Measurements from ENCODE around the gene SPRR5.
A peak's percentile ranks its signal among the peaks of the same experiment; 100 is the strongest.

SPRR5 gene, protein sequence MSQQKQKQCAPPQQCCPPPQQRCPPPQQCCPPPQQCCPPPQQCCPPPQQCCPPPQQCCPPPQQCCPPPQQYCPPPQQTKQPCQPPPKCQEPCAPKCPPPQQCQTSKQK

DNA sequence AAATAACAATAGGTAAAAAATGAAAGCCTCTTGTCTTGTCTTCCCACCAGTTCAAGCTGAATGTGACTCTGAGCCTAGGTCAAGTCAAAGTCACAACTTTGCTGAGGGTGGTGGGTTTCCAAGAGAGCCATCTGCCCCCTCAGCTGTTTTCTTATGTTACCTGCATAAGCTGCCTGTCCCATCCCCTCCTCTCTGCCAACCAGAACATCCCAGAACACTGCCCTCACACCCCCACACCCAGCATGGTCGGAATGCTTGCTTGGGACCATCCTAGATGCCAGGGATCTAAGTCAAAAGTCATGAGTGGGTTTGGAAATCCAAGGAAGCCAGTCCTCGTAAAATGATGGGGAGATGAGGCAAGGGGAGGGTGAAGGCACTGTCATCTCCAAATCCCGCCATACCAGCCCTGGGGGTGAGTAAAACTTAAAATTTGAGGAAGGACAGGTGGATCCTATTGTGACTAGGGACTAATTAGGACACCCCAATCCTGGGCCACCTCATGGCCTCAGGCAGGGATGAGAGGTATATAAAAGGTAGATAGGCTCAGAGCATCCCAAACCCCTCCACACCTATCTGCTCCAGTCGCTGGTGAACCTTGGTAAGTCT, at the start of gene SPRR5:
TSS of gene SPRR5 (plus strand) at position 556 of the 606 bp plus-strand sequence. CDS start 1,349 bp downstream, outside the sequence.
- DNase-seq (ENCODE audit: low spot score) = no peak

DNA sequence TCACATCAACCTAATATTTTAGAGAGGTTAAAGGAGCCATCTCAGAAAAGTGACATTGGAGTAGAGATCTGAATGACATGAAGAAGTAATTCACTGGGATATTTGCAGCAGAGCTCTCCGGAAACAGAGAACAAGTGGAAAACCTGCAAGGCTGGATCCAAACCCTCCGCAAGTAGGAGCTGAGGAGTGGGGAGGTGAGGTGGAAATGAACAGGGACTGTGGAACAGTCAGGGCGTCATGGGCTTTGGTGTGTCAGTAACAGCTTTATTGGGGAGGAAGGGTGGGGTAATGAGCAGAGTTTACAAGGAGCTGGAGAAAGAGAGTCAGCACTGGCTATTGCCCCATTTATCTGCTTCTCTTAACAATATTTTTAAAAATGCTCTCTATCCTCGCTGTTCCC, 48.0 kb upstream of the SPRR5 start:
- no peak for DNase-seq (ENCODE audit: low spot score)

DNA sequence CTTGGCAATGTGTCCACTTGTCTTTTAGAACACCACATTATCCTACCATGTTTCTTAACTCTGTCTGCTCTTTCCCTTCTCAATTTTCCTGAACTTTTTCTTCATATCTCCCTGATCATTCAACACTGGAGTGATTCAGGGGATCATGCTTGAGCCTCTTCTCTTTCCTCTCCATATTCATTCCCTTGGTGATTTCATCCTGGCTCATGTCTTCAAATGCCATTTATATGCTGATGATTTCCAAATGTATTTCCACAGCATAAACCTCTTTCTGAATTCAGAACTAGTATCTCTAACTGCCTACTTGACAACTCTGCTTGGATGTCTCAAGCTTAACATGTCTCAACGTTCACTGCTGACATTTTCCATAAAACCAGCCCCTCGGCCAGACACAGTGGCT, 47.1 kb upstream of the SPRR5 start:
- no peak for DNase-seq (ENCODE audit: low spot score)

DNA sequence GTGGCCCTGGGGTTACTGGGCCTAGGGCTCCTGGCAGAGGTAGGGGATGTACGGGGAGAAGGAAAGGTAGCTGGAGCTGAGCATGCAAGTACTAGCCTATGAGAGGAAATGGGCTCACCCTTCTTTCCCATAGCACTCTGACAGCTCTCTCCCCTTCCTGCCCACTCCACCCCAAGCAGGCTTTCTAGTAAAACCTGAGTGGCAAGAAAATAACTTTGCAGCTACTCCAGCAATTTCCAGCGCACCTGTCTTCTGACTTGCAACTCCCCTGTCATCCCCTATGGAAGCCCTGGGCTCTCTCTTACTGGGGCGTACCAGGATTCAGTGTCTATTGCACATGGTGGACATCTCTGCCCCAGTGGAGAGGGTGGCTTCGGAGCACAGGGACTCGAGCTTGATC, 45.4 kb upstream of the SPRR5 start:
- DNase-seq (ENCODE audit: low spot score) = no peak

DNA sequence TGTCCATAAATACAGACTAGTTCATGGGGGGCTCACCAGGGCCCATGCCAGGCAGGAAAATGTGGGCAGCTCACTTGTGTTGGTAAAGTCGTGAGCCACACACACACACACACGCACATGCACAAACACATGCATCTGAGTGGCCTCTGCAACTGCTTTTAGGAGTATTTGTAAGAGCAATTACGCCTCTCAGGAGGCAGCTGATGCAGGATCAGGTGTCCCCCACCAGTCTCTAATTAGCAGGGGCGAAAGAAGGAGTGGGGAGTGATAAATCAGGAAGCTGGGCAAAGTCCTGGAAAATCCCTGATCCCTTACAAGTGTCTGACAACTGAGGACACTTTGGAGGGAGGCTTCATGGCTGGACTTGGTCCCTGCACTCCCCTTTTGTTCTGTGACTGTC, 44.4 kb upstream of the SPRR5 start:
- no peak for DNase-seq (ENCODE audit: low spot score)

DNA sequence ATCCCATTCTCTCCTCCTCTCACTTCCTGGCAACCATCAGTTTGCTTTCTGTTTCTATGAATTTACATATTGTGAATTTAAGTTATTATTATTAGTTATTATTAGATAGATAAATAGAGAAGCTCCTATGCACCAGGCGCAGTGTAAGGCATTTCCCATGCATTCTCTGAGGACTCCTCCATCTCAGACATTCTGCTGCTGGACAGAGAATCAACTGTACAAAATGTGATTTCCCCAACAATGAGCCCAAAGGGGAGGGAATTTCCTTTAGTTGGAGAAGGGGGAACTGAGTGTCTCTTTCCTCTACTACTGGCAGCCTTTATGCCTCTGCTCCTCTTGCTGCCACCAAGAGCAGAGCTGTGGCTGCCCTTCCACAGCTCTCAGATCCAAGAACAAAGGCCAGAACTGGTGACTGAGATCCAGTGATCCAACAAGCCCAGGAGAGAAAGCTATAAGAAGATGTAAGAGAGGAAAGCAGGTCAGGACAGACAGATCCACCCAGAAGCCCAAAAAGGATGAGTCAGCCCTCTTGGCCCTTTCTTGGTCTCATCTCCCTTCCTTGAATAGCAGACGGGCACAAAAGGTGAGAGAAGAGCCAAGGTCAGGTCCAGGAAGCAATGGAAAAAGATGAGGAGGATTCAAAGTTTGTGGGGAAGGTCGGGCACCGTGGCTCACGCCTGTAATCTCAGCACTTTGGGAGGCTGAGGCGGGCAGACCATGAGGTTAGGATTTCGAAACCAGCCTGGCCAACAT, 42.1 kb upstream of the SPRR5 start:
- DNase-seq (ENCODE audit: low spot score) = no peak

DNA sequence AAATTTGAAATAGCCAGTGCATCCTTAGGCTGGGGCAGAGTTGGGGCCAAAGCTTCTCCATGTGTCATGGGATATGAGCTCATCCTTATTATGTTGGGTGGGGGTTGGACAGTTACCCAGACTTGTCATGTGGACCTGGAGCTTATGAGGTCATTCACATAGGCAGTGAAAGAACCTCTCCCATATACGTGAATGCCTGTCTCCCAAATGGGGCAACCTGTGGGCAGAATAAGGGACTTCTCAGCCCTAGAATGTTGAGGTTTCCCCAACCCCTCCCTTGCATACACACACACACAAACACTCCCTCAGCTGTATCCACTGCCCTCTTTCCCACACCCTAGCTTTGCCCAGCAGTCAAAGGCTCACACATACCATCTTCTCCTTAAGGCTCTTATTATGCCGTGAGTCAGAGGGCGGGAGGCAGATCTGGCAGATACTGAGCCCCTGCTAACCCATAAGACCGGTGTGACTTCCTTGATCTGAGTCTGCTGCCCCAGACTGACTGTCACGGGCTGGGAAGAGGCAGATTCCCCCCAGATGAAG, 40.9 kb upstream of the SPRR5 start:
- DNase-seq (ENCODE audit: low spot score) = peak; percentile 61

DNA sequence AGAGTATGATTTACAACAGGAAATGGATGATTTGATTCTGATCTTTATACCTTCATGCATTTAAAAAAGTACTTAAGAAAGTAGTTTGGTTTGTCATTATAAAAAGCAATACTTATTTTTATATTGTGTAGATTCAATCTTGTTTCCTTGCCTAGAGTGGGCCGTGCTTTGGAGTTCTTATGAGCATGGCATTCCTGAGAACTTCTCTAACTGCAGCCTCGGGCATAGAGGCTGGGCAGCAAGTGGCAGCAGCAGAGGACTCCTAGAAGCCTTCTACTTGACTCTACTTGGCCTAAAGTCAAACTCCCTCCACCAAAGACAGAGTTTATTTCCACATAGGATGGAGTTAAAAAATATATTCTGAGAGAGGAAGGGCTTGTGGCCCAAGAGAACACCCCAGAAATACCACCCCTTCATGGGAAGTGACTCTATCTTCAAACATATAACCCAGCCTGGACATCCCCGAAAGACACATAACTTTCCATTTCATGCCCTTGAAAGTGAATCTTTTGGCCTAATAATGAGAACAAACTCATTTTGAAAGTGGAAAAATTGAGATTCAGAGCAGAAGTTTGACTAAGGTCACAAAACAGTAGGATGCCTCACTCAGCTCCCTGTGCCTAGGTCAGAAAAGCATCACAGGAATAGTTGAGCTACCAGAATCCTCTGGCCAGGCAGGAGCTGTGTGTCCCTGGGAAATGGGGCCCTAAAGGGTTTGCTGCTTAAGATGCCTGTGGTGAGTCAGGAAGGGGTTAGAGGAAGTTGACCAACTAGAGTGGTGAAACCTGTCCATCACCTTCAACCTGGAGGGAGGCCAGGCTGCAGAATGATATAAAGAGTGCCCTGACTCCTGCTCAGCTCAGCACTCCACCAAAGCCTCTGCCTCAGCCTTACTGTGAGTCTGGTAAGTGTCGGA, 39.1 kb upstream of the SPRR5 start, which contains the start of gene IVL:
TSS of gene IVL (plus strand) at position 861 of the 916 bp plus-strand sequence. CDS start 1,252 bp downstream, outside the sequence.
- no peak for DNase-seq (ENCODE audit: low spot score)

DNA sequence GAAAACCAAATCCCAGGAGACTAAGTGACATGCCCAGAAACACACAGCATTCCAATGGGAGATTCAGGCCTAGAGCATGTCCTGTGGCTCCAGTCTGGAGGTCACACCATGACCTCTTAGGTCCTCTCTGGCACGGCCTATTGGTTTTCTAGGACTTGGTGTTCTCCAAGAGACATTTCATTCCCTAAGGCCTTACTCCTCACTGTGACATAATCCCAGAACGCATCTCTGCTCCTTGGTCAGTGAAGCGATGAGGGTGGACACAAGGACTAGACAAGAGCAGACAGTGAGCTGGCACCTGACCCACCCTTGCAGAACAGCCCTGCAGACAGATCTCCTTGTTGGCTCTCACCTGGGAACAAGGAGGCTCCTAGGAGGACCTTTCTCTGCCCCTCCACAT, 37.8 kb upstream of the SPRR5 start:
- no peak for DNase-seq (ENCODE audit: low spot score)

DNA sequence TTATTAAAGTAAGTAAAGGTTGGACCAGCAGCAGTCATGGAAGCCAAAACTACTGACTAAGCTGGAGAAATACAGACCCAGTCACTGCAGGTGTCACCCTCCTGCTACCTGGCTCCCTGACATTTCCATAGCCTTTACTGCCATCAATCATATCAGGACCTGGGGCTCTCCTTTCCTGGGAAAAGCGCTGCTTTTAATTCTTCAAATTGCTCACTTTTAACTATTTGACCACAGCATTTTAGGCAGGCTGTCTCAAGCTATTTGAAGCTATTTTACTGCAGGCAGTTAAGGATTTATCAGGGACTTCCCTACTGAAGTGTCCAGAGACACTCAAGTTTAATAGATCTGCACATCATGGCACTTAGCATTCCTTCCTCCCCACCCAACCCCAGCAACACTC, 34.5 kb upstream of the SPRR5 start:
- no peak for DNase-seq (ENCODE audit: low spot score)

DNA sequence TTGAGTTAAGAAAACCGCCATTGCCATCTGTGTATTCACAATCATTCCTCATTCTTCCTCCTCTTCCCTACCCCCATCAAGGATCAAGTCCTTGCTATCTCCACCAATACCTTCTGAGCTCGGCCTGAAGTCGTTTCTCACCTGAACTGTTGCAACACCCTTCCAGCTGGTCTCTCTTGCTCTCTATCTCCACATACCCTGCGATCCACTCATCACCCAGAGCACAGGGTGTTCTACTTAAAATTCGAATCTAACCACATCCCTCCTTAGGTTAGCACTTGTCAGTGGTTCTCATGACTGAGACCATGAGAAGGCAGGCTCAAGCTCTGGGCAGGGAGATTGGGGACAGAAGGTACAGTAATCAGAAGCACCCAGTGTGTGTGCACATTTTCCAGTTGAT, 34.1 kb upstream of the SPRR5 start:
- DNase-seq (ENCODE audit: low spot score) = no peak

DNA sequence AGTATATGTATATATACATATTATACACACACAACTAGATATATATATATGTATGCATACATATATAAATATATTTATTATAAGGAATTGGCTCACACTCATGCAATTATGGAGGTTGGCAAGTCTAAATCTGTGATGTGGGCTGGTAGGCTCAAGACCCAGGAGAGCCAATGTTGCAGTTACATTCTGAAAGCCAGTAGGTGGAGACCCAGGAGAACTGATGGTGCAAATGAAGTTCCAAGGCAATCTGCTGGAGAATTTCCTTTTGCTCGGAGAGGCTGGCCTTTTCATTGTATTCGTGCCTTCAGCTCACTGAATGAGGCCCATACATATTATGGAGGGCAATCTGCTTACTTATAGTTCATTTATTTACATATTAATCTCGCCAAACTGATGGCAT, 29.2 kb upstream of the SPRR5 start:
- DNase-seq (ENCODE audit: low spot score) = no peak

DNA sequence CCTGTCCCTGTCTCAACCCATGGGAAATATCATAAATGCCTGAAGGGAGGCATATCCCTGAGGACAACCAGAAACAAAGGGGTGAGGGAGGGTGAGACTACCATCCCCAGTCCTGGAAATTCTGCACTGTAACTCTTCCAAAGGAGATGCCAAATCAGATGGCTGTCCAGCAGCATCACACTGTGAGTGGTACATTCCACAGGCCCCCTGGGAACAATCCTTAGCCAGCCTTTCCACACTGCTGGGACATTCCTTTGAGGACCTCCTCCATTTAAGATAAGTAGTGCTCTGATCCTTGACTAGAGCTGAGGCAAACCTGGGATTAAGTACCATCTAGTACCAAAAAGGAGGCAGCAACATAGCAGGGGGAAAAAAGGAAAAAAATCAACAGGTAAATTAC, 27.9 kb upstream of the SPRR5 start:
- DNase-seq (ENCODE audit: low spot score) = no peak

DNA sequence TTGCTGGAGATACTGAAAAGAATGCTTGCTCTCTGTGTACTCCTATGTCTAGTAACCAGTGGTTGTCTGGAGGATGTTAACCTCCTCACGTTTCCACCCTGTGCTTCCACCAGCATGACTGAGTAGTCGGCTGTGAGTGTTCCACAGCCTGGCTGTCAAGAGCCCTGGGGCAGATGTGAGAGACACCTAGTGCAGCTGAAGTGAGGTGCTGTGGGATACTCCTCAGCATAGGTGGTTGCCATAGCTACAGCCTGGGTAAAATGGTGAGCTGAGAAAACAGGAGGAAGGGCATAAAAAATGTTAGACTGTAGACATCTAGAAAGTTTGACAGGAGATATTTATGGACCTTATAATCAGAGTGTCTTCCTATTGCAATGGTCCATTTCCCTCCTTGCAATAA, 22.8 kb upstream of the SPRR5 start:
- no peak for DNase-seq (ENCODE audit: low spot score)

DNA sequence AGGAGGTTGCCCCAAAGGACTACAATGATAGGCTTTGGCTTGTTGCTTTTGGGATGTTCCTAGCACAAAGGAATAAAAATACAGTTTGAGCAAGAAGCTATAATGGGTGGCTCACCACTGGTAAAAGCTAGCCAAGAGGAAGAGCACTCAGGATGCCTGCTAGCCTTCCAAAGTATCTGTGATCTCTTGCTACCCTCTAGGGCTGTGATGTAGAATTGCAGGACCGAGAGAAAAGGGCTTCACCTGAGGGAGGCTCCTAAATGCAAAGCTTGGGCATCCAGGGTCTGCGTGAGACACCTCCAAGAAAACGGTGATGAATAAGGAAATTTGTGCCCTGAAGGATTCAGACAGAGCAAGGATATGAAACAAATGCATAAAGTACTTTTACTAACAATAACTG, 20.9 kb upstream of the SPRR5 start:
- peak; percentile 22 for DNase-seq (ENCODE audit: low spot score)

DNA sequence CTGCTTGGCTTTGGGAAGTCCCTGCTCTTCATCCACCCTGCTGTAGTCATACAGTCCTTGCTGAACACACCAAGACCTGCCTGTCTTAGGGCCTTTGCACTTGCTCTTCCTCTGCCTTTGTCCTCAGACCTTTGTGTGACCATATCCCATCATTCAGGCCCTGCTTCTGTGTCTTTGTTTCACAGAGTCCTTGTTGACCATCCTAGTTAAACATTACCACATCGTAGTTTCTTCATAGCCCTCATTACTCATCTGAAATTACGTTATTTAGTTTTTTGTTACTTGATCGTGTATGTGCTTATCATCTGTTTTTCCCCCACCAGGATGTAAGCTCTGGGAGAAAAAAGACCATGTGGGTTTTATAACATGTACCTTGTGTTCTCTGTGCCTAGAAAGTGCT, 18.3 kb upstream of the SPRR5 start:
- no peak for DNase-seq (ENCODE audit: low spot score)

DNA sequence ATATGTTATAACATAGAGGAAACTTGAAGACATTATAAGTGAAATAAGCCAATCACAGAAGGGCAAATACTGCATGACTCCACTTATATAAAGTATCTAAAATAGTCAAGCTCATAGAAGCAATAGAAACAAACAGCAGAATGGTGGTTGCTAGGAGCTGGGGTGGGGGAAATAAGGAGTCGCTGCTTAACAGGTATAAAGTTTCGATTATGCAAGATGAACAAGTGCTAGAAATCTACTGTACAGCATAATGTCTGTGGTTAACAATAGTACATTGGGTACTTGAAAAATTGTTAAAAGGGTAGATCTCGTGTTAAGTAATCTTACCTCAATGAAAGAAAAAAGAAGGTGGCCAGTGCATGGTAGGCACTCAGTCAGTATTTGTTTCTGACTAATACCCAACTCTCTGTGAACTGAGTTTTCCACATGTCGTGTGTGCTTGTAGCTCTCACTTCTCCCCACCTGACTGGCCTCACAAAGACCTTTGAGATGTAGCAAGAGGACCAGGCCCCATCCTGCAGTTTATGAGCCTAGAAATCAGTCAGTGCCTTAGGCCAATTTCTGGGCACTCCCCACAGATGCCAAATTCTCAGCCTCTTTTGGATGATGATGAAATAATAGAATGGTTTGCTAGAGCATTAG, 14.7 kb upstream of the SPRR5 start:
- DNase-seq (ENCODE audit: low spot score) = no peak

DNA sequence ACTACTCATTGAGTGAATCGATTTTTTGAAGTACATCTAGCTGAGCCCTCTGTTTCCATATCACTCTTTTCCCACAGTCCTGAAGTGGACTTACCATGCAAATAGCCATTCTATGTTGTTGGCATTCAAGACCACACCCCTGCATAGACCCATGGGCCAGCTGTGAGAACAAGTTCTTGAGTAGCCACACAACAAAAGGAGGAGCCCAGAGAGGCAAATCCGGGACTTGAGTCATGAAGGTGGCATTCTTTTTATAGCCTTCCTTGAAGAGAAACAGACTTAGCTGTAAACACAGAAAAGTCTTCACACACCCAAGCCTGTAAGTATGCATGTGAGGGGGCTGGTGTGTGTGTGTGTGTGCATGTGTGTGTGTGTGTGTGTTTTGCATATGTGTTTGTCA, 13.8 kb upstream of the SPRR5 start:
- DNase-seq (ENCODE audit: low spot score) = no peak

DNA sequence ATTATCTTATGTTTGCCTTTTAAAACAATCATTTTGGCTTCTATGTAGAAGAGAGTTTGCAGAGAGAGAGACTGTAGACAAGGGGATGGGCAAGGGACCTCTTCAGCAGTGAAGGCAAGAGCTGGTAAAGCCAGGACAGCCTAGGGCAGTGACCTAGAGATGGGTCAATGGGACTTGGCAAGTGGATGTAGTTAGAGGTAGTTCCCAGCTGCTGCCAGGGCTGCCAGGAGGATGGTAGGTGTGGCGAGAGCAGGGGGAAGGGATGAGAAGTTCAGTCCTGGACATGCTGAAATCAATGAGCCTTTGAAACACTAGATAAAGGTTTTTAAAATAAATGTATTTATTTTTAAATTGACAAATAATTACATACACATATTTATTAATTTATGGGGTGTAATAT, 6.4 kb upstream of the SPRR5 start:
- DNase-seq (ENCODE audit: low spot score) = no peak

DNA sequence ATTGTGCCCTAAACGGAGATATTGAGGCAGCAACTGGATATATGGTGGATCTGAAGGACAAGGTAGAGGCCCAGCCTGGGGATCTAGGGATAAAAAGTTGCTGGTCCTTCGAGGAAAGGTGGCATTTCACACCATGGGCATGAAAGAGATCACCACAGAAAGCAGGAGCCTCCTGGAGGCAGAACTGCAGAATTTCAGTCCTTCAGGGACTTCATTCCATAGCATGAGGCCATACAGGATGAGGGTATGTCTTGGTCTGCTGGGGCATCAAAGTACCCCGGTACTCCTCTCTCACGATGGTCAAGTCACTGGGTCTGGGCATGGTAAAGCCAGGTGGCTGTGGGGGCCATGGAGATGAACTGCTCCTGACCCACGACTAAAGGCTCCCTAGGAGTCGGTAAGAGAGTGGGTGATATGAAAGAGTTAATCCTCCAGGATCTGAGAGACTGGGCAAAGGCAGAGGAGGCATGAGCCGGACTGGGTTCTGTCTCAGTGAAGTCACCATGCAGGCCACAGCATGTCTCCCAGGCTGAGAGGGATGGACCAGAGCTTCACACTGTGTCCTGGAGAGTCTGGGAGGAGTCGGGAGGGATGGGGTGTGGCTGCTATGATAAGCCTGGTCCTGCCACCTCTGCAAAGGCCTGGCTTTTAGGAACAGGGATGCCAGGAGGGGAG, 5.8 kb upstream of the SPRR5 start:
- DNase-seq (ENCODE audit: low spot score) = no peak

DNA sequence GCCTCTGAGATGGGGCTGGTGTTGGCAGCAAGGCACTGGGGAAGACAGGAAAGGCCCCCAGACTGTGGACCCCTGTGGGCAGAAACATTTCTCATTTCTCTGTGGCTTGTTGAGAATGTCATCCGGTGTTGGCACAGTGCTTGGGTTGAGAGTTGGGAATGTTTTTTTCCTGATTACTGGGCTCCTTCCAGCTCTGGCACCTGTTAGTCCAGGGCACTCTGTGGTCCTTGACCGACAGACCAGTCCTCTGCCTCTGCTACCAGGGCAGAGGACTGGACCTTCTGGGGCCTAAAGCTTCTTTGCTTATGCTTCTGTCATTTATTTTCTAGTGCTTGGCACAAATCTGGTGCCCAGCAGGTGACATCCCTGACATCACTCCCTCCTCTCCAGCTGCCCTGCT, 4.8 kb upstream of the SPRR5 start:
- no peak for DNase-seq (ENCODE audit: low spot score)
